ENCODE data around the gene DNAH6.
A peak's percentile ranks its signal among the peaks of the same experiment; 100 is the strongest.
"Not testable (repeated sequence)": the region's sequence is repeated elsewhere in the genome, so short reads cannot be mapped to it uniquely, and the experiment has no call there.

Gene DNAH6

DNA sequence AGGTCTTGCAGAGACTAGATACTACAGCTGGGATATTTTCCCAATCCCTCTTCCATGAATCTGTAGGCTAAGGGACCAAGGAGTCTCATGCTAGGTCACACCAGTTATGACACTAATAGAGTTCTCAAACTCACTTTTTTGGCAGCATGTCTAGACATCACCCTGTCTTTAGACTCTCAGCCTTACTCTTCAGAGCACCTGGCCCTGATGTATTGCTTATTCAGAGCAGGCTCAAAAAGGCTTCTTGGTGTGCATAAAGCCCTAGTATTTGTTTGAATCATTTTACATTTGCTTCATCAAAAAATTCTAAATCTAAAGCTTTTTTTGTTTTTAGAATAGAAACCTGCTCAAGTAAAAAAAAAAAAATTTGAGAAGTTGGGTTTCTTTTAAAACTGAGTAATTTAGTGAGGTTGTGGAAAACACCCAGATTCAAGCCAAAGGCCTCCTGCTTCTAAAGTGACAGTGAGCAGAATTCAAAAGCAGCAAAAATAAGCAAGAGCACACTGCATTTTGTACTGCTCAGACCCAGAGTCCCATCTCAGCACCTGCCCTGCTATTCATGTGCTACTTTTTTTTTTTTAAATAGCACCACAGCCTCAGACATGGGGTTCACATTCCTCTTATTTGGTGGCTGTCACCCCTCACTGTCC, 18.0 kb upstream of the DNAH6 start:
- no peak for DNase-seq

DNA sequence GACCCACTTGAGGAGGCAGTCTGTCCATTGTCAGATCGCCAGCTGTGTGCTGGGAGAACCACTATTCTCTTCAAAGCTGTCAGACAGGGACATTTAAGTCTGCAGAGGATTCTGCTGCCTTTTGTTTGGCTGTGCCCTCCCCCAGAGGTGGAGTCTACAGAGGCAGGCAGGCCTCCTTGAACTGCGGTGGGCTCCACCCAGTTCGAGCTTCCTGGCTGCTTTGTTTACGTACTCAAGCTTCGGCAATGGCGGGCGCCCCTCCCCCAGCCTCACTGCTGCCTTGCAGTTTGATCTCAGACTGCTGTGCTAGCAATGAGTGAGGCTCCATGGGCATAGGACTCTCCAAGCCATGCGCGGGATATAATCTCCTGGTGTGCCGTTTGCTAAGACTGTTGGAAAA, 5.3 kb upstream of the DNAH6 start:
- peak; percentile 37 for DNase-seq

DNA sequence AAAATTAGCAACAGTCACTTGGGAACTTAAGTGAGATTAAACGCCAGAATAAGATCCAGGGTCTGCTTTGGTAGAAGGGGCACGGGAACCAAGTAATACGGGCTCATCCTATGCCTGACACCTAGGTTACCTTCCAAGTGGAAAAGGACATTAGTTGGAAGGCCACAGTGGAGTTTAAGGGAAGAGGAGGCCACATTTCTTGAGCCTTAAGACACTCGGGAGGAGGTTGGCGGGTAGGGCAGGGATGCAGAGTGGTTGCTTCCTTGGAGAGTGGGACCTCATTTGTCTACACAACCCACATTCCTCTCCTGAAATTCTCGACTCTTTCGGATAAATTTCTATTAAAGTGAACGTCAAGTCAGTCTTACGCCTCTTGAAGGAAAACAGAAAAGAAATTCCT, 510 bp upstream of the DNAH6 start:
- DNase-seq: no peak

DNA sequence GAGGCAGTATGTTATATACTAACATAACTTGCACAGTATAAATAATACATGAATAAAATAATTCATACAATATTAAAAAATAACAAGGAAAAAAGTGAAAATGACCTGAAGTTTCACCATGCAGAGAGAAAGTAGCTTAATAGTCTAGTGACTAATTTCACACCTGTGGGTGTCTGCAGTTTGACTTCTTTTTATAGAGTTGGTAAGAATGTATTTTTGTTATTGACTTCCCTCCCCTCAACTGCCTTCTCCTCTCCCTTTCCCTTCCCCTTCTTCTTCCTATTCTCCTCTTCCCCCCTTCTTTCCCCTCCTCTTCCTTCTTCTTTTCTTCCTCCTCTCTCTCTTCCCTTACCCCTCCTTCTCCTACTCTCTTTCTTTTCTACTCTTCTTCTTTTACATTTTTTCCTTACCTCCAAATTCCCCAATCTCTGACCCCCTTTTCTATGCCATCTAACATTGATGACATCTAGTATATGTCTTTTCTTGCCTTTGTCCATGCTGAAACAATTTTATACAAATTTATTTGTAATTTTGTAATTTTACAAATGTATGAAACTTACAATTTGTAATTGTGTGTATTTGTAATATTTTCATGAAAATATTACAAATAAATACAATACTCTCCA, 3.1 kb downstream of the DNAH6 start:
- DNase-seq: no peak

DNA sequence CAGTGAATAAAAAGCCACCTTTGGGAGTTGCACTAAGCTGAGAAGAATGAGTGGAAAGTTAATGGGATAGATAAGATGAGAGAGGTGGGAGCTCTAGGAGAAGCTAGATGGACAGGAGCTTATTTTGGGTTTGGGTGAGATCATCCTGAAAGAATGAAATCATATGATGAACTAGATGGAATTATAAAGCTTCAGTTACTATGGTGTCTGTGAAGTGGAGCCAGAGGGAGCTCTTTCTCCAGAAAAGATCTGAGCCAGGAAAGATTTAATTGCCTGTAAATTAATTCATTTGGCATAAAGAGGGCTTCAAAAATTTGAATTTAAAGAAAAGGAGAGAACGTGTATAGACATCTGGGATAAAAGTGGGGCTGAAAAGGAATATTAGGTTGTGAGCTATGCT, 10.3 kb downstream of the DNAH6 start:
- no peak for DNase-seq

DNA sequence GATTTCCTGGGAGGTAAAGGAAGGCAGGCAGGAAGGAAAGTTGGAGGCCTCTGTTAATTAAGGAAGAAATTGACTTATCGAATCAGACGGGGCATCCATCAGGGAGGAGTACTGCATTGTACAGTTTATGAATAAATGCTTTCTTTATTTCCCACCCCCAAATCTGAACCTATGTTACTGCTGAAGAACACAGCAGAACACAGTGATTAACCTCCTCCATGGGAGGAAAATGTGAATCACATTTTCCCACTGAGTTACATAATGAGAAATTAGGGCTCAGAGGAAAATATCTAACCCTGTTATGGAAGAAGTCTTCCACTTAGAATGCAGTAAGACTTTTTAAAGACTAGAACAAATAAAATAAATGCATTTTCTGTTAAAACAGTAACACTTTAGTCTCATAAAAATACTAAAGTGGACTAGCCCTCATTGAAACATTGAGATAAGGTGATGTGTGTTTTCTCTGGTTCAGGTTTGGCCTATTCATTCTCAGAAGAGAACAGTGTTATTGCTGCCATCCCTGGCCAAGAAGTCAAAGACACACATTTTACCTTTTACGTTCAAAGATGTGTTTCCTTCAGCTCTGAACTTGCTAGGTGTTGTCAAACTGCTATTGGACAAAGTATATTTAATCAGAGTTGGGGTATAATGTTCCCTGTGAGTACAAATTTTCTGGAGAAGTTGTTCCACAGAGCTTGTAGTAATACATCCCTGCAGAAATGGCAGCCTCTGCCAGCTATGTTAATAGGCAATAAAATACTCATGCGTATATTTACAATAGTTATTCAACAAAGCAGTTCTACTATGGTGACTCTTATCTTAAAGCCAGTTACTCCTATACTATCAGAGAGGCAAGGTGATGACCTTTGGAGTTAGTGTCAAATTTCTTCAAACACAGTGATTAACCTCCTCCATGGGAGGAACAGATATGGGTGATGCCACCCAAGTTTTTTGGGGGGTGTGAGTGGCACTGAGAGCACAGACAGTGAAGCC, 11.1 kb downstream of the DNAH6 start:
- DNase-seq: no peak

DNA sequence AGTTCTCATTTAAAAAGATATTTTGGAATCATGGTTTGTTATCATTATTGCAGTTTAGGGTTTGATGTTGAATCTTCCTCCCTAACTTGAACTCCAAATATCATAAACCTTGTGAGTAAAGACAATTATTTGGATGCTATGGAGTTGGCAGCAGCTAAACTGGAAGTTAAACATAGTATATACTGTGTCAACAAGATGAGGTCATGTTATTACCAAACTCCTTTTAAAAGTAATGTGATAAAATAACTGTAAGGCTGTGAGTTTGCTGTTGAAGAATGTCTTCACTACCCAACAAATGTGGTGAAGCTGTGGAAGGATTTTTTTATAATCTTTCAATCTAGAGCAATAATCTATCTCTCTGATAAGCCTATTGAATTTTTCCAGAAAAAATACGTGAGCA, 16.0 kb downstream of the DNAH6 start:
- DNase-seq: no peak

DNA sequence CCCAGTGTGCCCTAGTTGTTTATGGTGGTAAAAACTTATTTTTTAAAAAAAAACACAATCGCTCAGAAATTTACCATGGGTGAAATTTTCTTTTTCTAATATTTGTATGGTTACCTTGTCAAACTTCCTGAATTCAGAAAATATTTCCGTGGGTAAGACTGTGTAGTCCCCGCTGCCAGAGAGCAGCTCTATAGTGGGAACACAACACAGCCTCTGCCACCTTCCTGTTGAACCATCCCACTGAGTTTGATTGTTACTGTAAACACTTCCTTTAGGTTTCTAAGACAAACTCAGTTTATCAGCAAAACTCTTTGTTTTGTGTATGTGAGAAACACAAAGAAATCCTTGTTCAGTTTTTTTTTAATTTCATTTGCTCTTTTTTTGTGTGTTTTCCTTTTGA, 17.9 kb downstream of the DNAH6 start:
- no peak for DNase-seq

DNA sequence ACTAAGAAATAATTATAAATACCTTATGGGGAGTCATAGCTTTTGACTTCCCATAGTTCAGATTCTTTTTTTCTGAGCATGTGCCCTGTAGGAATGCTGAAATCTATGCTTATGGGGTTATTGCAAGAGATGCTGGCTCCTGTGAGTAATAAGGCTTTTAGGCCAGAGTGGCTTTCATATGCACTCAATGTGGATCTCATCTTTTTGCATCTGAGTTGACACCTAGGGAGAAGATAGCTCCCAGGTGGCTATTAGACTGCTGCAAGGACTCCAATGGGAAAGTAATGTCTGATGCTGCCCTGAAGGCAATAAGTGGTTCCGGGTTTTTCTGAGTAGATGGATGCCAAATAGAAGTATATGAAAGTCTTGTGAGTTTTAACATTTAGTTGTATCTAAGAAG, 21.0 kb downstream of the DNAH6 start:
- DNase-seq: no peak

DNA sequence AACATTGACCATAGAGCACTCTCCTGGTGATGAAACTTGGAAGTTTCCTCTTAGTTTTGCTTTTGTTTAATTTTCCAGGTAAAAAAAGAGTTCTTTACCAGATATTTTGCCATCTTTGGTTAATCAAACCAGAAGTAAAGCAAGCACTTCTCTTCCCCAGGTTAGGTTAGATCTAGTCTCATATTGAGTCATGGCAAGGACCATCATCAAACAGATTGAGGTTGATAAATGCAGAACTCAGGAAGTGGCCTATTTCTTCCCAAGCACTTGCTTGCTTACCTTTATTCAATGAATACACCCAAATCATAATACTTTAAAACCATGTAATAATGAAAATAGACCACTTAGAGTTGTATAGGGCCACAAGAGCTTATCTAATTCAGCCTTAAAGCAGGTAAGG, 23.4 kb downstream of the DNAH6 start:
- peak; percentile 46 for DNase-seq

DNA sequence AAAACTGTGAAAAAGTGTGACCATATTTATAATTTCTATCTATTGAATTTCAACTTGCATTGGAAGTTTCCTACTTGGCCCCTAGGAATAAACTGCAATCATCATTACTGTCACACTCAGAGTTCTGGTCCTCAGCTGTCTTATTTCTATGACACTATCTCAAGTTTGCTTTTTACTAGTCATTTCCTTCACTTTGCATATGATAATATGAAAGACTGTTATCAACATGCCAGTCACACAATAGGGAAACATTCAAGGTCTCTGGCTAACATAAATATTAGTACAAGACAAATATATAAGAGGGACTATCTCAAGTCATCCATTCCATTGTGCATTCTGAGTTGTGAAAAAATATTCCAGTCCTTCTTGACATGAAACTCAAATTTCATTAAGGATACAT, 28.7 kb downstream of the DNAH6 start:
- DNase-seq: no peak

DNA sequence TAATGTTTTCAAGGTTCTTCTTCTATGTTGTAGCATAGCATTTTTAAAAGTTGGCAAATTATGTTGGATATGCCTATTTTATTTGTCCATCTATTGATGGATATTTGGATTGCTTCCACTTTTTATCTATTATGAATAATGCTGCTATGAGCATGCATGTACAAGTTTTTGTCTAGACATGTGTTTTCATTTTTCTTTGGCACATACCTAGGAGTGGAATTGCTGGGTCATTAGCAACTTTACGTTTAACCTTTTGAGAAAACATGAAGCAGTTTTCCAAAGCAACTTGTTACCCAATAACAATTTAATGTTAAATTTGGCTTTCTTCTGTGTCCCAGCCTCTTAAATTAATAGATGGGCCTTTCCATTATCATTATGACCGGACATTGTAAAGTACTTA, 30.3 kb downstream of the DNAH6 start:
- no peak for DNase-seq

DNA sequence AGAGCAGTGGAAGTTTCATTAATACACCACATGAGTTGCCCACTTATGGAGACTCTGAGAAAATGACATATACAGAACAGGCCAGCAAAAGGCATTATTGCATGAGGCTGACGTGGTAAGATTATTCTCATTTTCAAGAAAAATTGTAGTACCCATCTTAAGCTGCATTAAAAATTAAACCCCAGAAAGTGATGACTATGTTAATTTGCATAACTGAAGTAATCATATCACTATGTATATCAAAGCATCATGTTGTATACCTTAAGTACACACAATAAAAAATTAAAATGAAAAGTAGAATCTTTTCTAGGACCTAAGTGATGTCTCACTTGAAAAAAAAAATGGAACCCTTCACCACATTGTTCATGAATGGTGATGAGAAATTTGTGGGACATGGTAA, 32.0 kb downstream of the DNAH6 start:
- no peak for DNase-seq

DNA sequence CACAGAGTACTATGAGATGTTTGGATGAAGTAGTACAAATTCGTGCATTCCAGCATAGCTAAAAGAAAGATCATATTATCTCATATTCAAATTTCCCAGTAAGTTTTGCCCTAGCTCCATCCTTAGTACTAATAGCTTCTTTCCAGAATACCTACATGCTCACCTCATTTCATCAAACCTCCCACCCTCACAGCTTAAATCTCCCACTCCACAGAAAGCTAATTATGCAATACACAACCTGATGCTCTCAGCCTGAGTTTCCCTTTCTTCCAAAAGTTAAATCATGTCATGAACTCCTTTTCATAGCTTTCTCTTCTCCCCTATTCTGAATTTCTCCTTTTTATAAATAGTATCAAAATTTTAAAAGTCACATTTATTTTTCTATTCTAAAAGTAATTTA, 34.6 kb downstream of the DNAH6 start:
- no peak for DNase-seq

DNA sequence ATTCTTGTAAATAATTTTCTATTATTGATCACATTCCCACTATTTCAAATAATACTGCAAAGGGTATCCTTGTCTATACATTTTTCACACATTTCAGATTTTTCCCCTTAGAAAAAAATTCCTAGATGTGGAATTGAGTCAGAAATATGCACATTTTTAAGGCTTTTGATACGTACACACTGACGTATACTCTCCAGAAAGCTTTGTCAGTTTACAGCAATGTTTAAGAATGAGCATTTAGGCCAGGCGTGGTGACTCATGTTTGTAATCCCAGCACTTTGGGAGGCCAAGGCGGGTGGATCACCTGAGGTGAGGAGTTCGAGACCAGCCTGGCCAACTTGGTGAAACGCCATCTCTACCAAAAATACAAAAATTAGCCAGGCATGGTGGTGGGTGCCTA, 35.2 kb downstream of the DNAH6 start:
- DNase-seq: not testable (repeated sequence)

DNA sequence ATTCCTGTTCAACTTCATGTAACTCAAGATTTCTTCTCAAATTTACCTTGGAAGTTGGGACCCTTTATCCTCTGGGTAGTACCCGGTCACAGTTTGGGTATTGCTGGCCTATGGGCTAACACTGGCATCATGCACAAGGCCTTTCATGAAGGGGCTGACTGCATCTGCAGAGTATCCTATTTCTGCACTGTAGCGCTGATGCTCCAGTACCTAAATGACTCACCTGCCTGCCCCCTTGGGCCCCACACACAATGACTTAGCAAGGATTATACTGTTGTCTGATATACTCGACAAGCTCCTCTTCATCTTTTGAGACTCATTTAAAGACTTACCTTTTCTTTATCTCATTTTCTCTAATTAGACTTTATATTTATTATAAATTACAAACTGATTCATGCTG, 39.9 kb downstream of the DNAH6 start:
- no peak for DNase-seq

DNA sequence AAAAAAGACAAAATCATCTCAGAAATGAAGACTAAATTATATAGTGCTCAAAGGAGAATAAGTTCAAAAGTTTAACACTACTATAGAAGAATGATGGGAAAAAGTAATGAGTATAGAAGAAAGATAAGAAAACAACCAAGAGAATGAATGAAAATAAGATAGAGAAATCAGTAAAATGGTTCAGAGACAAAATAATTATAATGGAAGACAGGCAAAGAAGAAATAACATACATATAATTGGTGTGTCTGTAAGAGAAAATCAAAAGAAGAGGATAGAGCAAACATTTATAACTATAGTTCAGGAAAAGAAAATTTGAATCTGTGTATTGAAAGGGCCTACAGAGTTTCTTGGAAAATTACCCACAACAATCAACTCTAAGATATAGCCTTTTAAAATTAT, 43.5 kb downstream of the DNAH6 start:
- DNase-seq: no peak

DNA sequence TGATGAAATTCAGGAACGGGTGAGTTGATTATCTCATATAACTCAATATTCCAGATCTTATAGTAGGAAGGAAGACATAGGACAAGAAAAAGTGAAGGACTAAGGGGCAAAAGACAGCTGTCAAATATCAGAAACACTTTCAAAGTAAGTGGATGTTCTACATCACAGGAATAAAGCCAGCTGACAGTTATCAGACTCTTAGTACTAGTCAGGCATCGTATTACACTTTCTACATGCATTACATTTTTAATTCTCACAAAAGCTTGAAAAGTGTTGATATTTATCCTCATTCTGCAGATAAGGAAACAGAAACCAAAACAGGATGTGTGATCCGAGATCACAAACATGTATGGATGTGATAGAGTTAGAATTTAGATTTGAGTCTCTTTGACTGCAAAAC, 63.4 kb downstream of the DNAH6 start:
- DNase-seq: no peak

DNA sequence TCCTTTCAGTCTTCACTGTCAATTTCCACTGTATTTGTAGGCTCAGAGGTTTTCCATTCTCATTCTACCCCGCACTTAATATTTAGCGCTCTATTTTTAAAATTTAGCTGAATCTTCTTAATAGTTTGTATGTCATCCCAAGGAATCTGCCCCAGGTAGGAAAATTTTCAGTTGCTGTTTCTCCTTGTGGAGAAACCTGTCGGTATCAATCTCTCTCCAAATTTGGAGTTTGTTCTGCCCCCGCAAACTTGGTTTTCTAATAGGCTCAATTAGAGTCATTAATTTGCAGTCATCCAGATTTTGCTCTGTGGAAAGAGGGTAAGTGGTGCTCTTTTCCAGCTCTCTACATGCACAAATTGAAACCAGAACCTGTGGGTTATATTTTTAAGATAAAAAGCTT, 87.6 kb downstream of the DNAH6 start:
- DNase-seq: no peak

DNA sequence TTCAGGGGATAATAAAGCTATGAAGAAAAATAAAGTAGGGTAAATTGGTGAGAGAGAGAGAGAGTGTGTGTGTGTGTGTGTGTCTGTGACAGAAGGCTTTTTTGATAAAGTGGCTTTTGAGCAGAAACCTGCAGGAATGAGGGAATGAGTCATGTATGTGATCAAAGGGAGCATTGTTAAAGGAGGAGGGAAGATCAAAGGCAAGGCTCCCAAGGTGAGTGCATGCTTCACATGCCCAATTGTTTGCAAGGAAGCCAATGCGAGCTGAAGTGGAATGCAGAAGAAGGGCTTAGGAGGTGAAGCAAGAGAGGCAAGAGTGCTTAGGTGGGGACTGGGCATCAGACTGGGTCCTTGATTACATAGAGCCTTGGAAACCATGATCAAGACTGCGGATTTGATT, 96.8 kb downstream of the DNAH6 start:
- DNase-seq: no peak

DNA sequence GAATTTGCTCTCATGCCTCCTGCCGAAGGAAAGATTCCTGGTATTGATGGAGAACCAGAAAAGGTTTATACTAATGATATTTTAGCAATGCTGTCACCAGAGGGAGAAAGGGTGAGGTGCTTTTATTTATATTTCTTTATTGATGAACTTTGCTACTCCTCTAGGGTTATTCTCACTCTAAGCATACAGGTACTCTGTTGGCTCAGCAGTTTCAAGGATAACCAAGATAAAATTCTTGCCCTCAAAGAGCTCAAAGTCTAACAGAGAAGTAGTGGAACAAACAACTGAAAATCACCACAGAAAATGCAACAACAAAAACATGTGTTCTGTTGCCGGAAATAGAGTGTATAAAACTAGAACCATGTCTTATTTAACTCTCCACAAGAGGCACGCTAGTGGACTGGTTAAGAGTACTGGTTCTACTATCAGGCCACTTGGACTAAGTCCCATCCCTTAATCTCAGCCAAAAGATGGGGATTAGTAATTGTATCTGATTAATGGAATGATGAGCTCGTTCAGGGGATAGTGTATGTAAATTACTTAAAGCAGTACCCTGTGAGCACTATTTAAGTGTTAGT, 103.6 kb downstream of the DNAH6 start:
- no peak for DNase-seq

DNA sequence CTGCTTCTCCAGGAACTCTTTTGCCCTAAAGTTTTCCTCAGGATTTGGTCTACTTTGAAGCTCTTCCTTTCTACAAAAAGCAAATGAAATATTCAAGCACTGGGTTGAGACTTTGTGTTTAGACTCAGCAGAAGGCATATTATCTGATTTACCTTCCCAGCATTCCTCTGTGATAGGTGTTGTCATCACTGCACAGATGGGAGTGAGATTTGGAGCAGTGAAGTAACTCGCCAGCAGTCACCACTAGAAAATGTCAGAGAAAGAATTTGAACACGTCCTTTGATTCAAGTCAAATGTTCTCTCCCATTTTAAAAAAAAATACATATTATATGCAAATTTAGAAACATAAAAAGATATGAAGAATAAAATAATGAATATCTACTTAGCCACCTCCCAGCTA, 112.2 kb downstream of the DNAH6 start:
- no peak for DNase-seq

DNA sequence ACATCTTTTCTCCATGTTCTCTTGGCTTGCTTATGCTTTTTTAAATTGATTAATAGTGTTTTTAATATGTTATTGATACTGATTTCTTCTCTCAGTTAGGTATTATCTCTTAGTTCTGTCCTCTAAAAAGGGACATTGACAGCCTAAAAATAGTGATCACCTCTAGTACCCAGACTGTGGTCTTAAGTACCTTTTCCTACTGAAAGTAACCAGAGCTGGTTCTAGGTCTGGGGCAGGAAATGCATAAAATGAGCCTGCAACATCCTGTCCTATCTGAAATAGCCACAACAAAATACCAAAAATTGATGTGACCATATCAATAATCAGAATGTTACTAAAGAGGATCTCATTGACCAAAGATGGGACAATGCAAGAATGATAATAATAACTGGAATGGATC, 113.3 kb downstream of the DNAH6 start:
- DNase-seq: no peak

DNA sequence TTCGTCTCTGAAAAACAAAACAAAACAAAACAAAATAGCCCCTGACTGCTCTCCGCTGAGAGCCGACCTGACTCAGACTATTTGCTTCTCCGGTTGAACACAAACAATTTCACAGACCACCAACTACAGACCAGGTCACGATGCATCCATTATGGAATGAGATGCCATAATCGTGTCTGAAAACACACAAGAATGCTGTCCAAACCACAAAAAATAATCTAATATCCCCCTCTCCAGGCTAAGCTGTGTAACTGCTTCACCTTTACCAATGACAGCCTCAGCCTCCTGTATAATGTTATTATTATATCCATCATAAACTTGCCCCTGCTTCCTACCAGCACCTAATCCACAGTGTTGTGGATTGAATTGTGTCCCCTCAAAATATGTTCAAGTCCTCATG, 114.7 kb downstream of the DNAH6 start:
- peak; percentile 49 for DNase-seq
